PC-9 (cell line): Measurements from ENCODE around the gene MRPL12. TPM values are rescaled to one million over a fixed set of nuclear protein-coding genes. Genes with fewer than 3 reads are reported as not detected.

ENCODE experiments used
- BruUV-seq: library from RNA; stranded (reverse); fragments of 400-500 nt; replicated peaks from 2 replicates; lab custom pipeline; 2021; lab: Mats Ljungman, UMichigan
- CTCF ChIA-PET: fragments of 300-600 bp; sonication (Branson Sonifier 250); formaldehyde crosslinking; loops from one replicate; lab custom pipeline; 2022; ENCODE audit warnings: antibody characterized with exemption; lab: Charles Lee
- POLR2A ChIA-PET: fragments of 300-600 bp; sonication (Branson Sonifier 250); formaldehyde crosslinking; loops from one replicate; lab custom pipeline; 2022; ENCODE audit warnings: antibody characterized with exemption; ENCODE audit not compliant: unreplicated experiment; lab: Charles Lee
- DNase-seq, 2 experiments: peaks; one replicate each; pipeline versions ENCODE4 v3.0.0 to v3.0.0-alpha.2; 2015 to 2022; ENCODE audit warnings: mixed read lengths in 1 of 2
- H2AFZ ChIP-seq: fragments of 200-600 bp; sonication (generic); 2 replicates; pipeline ENCODE4 v1.8.1; 2017; ENCODE audit warnings: antibody characterized with exemption
- H3F3A ChIP-seq: fragments of 200-600 bp; sonication (generic); 2 replicates; pipeline ENCODE4 v1.8.1; 2017; ENCODE audit warnings: antibody characterized with exemption, mild to moderate bottlenecking, low read depth; ENCODE audit not compliant: insufficient read depth
- H3K27ac ChIP-seq: fragments of 200-600 bp; sonication (generic); 2 replicates; pipeline ENCODE4 v1.6.1; 2016; ENCODE audit warnings: mixed run types
- H3K27me3 ChIP-seq: fragments of 200-600 bp; sonication (generic); 2 replicates; pipeline ENCODE4 v1.6.1; 2016; ENCODE audit warnings: low read depth, mixed run types; ENCODE audit not compliant: insufficient read depth
- H3K36me3 ChIP-seq: fragments of 200-600 bp; sonication (generic); 2 replicates; pipeline ENCODE4 v1.6.1; 2016; ENCODE audit warnings: low read depth, mixed run types
- H3K4me1 ChIP-seq: fragments of 200-600 bp; sonication (generic); replicated peaks from 2 replicates; pipeline ENCODE4 v1.6.1; 2016; ENCODE audit warnings: mixed run types; ENCODE audit not compliant: insufficient read depth
- H3K4me2 ChIP-seq: fragments of 200-600 bp; sonication (generic); 2 replicates; pipeline ENCODE4 v1.6.1; 2017; ENCODE audit warnings: mixed run types
- H3K4me3 ChIP-seq: fragments of 200-600 bp; sonication (generic); 2 replicates; pipeline ENCODE4 v1.6.1; 2016; ENCODE audit warnings: mixed run types
- H3K79me2 ChIP-seq: fragments of 200-600 bp; sonication (generic); 2 replicates; pipeline ENCODE4 v1.6.1; 2017; ENCODE audit warnings: low read depth, mixed run types
- H3K9me2 ChIP-seq: fragments of 200-600 bp; sonication (generic); 2 replicates; pipeline ENCODE4 v1.8.1; 2017; ENCODE audit warnings: mild to moderate bottlenecking; ENCODE audit not compliant: insufficient read depth
- H3K9me3 ChIP-seq: fragments of 200-600 bp; sonication (generic); 2 replicates; pipeline ENCODE4 v1.8.1; 2016; ENCODE audit warnings: low read depth; ENCODE audit not compliant: insufficient read depth
- H4K20me1 ChIP-seq: fragments of 200-600 bp; sonication (generic); 2 replicates; pipeline ENCODE4 v1.8.1; 2017; ENCODE audit not compliant: insufficient read depth
- CTCF ChIP-seq: fragments of 200-600 bp; sonication (generic); conservative IDR thresholded peaks from 2 replicates; pipeline ENCODE4 v1.6.1; 2017; ENCODE audit warnings: mixed run types, antibody characterized with exemption, mild to moderate bottlenecking, moderate library complexity
- EZH2 ChIP-seq: fragments of 200-600 bp; sonication (generic); IDR thresholded peaks from 2 replicates; pipeline ENCODE4 v1.8.0; 2017; ENCODE audit warnings: antibody characterized with exemption, low read depth
- intact Hi-C: fragments of 100-400 bp; cut with micrococcal nuclease; formaldehyde crosslinking; loops from one replicate; pipeline ENCODE4 v1.10.0; 2022; ENCODE audit not compliant: unreplicated experiment
- total RNA-seq: library from RNA; stranded (reverse); gene quantifications from 2 replicates; pipeline ENCODE4 v1.2.3, GENCODE V29; 2021

The MRPL12 gene
- total RNA-seq, 1 experiment from 2014 or later = 98.6 TPM

GRCh38 chr17:81717049-81717765, 14.0 kb downstream of the MRPL12 start:
- no peak overlapping the region for H2AFZ ChIP-seq
- H3K79me2 ChIP-seq = peaks cover 27% of the 10 kb centered on the region
- CTCF ChIA-PET = no interaction called here
- H4K20me1 ChIP-seq = 0 out of 2 replicates have a peak, but pooled peaks cover 3% of the 10 kb centered on the region
- DNase-seq = no peak
- intact Hi-C loops = no loop called here
- H3K9me2 ChIP-seq = no peaks in the 10 kb centered on the region
- TF ChIP-seq EZH2 (no peak), CTCF (no peak)
- POLR2A ChIA-PET = no interaction called here
- H3K27me3 ChIP-seq = no peaks in the 10 kb centered on the region
- peaks cover 16% of the 10 kb centered on the region for H3K4me1 ChIP-seq
- no peak overlapping the region for H3K4me3 ChIP-seq
- no peaks in the 10 kb centered on the region for H3K9me3 ChIP-seq
- H3K27ac ChIP-seq = no peak overlapping the region
- H3K36me3 ChIP-seq = no peaks in the 10 kb centered on the region
- BruUV-seq = no TSS peak
- H3K4me2 ChIP-seq = no peak overlapping the region
- H3F3A ChIP-seq = peaks cover 29% of the 10 kb centered on the region; the same call in 1 of the 2 replicates

GRCh38 chr17:81717766-81718089, 14.6 kb downstream of the MRPL12 start:
- TF ChIP-seq EZH2 (no peak), CTCF (no peak)
- Histone ChIP-seq H3K4me1 (peaks cover 21% of the 10 kb centered on the region), H3K9me2 (no peaks in the 10 kb centered on the region), H3F3A (peaks cover 31% of the 10 kb centered on the region; the same call in 1 of the 2 replicates), H4K20me1 (0 out of 2 replicates have a peak, but pooled peaks cover 3% of the 10 kb centered on the region), H3K4me3 (no peak overlapping the region), H2AFZ (no peak overlapping the region), H3K27ac (no peak overlapping the region), H3K36me3 (no peaks in the 10 kb centered on the region), H3K79me2 (peaks cover 24% of the 10 kb centered on the region), H3K27me3 (no peaks in the 10 kb centered on the region), H3K9me3 (no peaks in the 10 kb centered on the region), H3K4me2 (no peak overlapping the region)
- ChIA-PET CTCF (no interaction called here), POLR2A (no interaction called here)
- intact Hi-C loops = no loop called here
- no peak for DNase-seq
- no TSS peak for BruUV-seq

GRCh38 chr17:81719410-81720266, 16.5 kb downstream of the MRPL12 start:
- Histone ChIP-seq H3F3A (peaks cover 29% of the 10 kb centered on the region; the same call in 1 of the 2 replicates), H2AFZ (no peak overlapping the region), H3K4me1 (peaks cover 25% of the 10 kb centered on the region), H3K4me3 (no peak overlapping the region), H3K9me2 (no peaks in the 10 kb centered on the region), H3K27ac (no peak overlapping the region), H3K36me3 (no peaks in the 10 kb centered on the region), H3K4me2 (no peak overlapping the region), H3K79me2 (peaks cover 7% of the 10 kb centered on the region; the same call in 1 of the 2 replicates), H3K9me3 (no peaks in the 10 kb centered on the region), H3K27me3 (no peaks in the 10 kb centered on the region), H4K20me1 (0 out of 2 replicates have a peak, but pooled peaks cover 2% of the 10 kb centered on the region)
- no peak for TF ChIP-seq CTCF
- no peak for TF ChIP-seq EZH2
- no peak for DNase-seq
- ChIA-PET POLR2A (no interaction called here), CTCF (interaction anchor here (0.5 kb wide), 1 partner anchor 96 kb away, joined by 5 read pairs; no protein-coding TSS in a partner anchor)
- intact Hi-C loops = no loop called here
- BruUV-seq = TSS peak; percentile 5
